Femur (tissue), 1 donor: ENCODE results near the gene CHRNA3.
A peak's percentile ranks its signal among the peaks of the same experiment; 100 is the strongest.

Experiments used
- DNase-seq: peaks from one replicate; pipeline ENCODE4 v3.0.0-alpha.2; 2017

CHRNA3 gene

DNA sequence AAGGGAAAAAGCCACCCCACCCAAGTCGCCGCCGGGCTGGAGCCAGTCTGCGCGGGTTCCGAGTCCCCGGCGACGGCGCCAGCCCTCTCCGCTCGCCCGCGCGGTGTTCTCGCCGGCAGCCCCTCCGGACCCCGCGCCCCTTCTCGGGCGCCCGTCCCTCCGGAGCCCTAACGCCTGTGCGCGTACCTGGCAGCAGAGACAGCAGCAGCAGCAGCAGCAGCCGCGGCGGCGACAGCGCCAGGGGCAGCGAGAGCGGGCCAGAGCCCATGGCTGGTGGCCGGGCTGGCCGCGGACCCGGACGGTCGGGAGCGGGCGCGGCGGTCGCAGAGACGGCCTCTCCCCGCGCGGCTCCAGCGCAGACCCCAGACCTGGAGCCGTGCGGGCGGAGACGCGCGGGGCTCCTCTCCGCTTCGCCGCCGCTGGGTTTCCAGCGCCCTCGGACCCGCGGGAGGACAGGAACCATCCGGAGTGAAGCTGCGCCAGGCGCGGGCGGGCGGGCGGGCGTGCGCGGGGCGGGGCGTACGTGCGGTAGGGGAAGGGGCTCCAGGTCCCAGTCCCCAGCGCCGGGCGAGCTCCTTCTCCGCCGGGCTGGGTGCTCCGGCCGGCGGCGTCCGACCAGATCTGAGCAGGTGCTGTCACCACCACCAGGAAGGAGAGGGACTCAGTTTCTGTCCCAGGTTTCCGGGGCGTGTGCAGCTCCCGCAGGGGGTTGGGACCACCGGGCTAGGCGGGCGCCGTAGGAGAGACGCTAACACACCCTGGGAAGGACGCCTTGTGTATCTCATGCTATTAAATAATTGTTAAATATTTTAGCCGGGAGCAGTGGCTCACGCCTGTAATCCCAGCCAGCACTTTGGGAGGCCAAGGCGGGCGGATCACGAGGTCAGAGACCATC is at the start of gene CHRNA3:
Gene CHRNA3 (minus strand): TSS at position 470 of the 895 bp plus-strand sequence. CDS start 202 bp downstream, at position 268.
- DNase-seq: no peak

DNA sequence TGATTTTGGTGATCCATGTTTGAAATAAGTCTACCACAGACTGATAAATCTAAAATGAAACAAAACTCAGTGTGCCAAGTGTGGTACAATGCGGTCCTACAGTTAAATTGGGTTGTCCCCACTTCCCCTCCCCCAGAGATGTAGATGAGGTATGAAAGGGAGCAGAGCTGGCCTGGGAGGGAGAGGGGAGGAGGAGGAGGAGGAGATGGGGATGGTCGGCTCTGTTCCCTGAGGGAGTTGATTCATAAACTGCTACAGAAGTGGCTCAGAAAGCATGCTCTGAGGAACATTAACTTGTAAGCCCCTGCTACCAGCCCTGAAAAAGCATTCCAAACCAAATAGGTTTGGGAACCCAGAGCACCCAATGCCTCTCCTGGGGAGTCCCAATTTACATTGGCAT is 48.2 kb upstream of the CHRNA3 start:
- DNase-seq: no peak

DNA sequence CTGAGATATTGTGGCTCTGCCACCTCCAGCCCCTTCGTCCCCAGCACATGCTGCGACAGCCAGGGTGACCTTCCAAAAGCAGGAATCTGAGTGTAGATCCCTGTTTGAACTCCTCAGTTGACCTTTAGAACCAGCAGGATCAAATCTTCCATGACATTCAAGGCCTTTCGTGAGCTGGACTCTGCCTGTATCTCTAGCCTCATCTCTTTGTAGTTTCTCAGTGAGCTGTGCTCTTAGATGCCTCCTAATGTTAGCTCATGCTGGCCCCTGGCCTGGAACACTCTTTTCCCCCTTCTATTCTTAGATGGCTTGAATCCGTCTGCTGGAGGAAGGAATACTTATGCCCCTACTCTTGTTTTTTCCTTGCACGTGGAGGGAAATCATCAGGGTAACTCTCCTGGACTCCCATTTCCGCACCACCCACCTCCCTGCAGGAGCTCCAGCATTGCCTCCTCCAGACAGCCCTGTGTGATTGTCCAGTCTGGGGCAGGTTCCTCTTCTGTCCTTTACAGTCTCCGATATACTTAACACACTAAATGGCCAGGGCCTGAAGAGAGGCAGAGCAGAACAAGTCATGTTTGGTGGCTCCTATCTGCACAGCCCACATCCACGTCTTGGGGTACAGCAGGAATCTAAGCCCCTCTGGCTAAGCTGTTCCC is 46.9 kb upstream of the CHRNA3 start:
- no peak for DNase-seq

GRCh38 chr15:78666010-78666409 is 45.2 kb upstream of the CHRNA3 start:
- DNase-seq: no peak

DNA sequence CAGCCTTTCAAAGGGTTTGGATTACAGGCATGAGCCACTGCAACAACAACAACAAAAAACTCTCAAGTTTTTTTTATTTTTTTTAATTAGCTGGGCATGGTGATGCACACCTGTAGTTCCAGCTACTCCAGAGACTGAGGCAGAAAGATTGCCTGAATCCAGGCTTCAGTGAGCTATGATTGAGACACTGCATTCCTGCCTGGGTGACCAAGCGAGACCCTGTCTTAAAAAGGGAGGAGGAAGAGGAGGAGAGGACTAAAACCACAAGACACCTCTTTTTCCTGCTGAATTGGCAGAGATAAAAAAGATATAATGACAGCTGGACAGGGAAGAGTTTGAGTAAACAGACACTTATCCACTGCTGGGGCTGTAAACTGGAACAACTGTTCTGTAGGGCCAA is 42.9 kb upstream of the CHRNA3 start:
- no peak for DNase-seq

DNA sequence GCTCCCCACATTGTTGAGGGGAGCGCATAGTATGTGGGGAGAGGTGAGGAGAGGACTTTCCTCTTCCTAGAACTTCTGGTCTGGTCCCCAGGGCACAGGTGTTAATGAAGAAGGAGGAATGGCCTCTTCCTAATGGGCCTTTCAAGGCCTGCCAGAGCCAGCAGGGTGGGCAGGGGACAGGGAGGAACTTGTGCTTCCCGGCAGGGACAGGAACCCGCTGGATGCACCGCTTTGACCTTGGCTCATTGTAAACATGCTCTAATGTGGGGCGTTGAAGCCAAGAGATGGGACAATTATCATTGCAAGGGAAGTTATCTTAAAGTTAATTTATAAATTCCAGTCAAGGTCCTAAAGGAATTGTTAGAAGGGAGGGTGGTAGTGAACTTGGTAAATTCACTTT is 41.2 kb upstream of the CHRNA3 start:
- no peak for DNase-seq

DNA sequence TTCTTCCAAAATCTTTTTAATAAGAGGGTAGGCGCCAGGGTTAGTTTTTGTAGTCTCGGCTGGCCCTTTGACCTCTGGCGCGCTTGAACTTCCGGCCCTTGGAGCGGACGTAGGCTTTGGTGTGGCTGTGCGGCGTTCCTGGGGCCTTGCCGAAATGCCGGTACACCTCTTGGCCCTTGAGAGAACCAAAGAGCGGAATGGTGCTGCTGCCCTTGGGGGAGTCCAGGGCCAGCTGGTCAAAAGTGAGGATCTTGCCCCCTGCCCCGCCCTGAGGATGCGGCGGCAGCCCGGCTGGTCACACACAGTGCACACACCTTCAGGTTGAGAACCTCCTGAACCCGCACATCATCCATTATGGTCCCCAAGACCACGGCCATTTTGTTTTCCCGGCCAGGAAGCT is 40.2 kb upstream of the CHRNA3 start:
- no peak for DNase-seq

DNA sequence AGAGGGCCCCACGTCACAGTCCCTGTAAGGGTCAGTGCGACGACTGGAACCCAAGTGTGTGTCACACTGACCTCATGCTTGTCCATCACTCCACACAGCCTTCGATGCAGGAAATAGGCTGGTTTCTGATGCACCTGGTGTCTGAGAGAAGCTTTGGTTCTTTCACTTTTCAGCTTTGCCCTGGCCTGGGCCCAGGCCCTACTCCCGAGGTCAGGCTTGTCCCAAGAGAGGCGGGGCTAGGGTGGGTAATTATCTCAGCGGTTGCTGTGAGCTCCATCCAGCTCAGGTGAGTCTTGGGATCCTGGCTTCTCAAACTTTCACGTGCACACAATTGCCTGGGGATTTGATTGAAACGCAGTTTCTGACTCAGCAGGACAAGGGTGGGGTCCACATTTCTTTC is 39.8 kb upstream of the CHRNA3 start:
- no peak for DNase-seq

DNA sequence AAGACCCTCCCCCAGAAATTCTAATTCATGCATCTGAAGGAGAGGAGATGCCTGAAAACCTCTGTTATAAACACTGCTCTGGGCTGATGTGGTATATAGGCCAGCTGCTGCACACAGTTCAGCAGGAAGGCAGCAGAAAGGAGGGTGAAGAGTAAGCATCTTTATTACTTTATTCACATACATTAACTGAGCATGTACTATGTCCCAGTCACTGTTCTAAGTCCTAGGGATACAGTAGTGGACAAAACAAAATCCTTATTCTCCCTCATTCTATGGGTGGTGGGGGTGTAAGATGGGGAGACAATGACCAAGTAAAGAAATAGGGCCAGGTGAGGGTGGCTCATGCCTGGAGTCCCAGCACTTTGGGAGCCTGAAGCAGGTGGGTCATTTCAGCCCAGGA is 38.0 kb upstream of the CHRNA3 start:
- no peak for DNase-seq

- DNase-seq: no peak
Observed at GRCh38 chr15:78654272-78654671, 33.5 kb upstream of the CHRNA3 start.

DNA sequence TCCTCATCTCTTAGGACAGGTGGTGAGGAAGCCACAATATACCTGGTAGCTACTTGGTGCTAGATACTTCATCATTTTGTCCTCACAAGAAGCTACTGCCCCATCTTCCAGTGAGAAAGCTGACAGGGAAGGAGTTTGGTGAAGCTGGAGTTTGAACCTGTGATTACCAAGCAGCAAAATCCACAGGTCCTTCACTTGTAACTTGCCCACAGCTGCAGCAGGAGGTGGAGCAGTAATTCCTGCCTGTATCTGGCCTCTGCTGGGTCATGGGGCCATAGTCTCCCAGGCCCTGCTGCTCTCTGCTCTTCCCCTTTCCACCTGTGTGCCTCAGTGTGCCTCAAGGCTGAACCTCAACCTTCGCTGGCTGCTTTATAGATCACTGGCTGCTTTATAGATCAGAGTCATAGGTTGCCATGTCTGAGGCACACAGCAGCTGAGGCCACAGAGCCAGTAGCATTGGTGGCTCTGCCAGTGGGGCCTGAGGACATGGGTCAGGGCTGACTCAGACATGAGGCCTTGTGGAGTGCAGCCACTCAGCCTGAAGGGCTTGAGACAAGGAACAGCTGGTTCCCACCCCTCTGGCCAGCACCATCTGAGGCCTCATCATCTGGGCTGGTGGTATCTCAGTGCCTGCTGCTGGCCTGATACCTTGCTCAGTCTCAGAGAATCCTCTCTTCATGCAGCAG is 31.3 kb upstream of the CHRNA3 start:
- no peak for DNase-seq

- DNase-seq: no peak
Observed at GRCh38 chr15:78651007-78651406, 30.2 kb upstream of the CHRNA3 start.

- DNase-seq: no peak
Observed at GRCh38 chr15:78650022-78650421, 29.2 kb upstream of the CHRNA3 start.

DNA sequence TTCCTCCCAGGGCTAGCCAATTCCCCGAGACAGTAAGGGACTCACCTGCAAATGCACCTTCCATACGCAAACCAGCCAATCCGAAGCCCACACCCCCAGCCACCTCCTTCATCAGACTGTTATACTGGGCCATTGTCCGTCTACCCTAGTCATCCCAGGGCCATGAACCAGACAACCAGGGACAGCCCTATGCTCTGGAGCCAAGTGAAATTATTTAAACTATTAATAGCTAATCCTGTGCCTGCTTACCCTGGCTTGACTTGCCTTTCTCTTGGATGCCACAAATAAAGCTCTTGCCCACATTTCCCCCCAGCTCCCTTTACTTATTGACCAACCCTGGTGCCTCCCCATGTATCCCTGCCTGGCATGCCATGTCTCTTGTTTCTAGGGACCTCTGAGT is 24.2 kb upstream of the CHRNA3 start:
- DNase-seq: no peak

- no peak for DNase-seq
Observed at GRCh38 chr15:78642331-78642730, 21.5 kb upstream of the CHRNA3 start.

DNA sequence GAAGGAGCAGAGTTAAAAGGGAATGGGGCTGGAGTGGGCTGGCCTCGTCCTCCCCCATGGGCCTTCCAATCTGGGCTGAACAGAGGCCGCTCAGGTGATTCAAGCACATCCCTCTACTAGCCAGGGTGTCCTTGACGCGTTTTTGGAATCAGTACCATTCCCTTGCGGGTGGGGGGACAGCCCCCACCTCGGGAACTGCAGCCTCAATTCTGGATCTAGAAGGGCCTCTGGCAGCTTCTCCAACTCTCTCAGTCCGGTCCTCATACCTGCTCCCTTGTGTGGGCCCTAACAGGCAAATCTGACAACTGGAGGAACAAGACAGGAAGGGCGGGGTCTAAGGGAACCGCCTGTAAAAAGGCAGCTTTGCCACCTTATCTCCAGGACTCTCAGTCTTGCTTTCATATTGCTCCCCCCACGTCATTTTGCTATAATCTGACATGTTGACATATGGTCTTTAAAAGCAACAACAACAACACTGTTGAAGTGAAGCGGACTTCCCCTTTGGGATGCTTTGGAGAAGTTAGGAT is 21.0 kb upstream of the CHRNA3 start:
- no peak for DNase-seq

- peak; percentile 48 for DNase-seq
Observed at GRCh38 chr15:78641102-78641748, 20.4 kb upstream of the CHRNA3 start, which contains the start of gene CHRNB4. CHRNB4 (minus strand) TSS chr15:78641210; CDS start chr15:78641133, 77 bp downstream.

- DNase-seq: no peak
Observed at GRCh38 chr15:78640527-78641101, 19.8 kb upstream of the CHRNA3 start.

GRCh38 chr15:78638658-78639314 is 18.0 kb upstream of the CHRNA3 start:
- DNase-seq: peak; percentile 73

DNA sequence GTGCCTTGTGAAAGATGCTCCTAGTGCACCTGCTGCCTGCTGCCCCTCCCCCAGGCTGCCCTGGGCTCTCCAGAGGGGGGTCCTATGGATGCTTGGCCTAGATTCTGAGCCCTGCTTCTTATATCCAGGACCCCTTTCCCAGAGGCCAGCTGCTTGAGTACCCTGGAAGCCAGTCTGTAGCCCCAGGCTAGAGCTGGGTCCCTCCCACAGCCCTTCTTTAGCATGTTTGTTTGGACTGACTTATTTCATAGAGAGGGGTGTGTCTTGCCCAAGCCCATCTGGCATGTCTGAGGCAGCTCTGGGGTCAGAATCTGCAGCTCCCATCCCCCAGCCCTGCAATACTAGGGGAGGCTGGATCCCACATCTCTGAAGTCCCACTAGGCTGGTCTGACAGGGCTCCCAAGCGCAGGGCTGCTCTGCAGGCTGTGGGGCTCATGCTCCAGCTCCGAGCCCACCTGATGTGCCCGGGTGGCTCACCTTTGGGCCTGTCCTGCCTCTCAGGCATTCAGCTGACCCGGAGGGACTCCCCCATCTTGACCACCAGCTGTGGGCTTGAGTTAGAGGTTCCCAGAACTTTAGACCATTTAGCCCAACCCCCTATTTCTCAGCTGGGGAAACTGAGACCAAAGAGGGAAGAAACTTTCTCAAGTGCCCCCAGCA is 17.1 kb upstream of the CHRNA3 start:
- no peak for DNase-seq

DNA sequence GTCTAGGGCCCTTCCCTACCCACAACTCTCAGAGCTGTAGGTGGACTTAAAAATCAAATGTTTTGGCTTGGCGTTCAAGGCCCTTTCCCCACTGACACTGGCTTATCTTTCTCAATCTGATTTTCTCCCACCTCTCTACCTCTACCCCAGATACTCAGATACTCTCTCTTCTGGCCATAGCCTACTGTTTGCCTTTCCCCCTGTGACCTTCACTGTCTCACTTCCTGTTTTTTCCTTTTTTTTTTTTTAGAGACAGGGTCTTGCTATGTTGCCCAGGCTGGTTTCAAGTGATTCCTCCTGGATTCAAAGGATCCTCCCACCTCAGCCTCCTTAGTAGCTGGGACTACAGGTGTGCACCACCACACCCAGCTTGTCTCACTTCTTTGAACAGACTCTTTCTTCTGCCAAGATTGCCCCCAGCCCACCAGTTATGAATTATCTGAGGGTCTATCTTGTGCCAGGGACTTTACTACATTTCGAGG is 15.6 kb upstream of the CHRNA3 start:
- no peak for DNase-seq
